ENCODE results near the gene EDNRB.
A peak's percentile ranks its signal among the peaks of the same experiment; 100 is the strongest.

The EDNRB gene

DNA sequence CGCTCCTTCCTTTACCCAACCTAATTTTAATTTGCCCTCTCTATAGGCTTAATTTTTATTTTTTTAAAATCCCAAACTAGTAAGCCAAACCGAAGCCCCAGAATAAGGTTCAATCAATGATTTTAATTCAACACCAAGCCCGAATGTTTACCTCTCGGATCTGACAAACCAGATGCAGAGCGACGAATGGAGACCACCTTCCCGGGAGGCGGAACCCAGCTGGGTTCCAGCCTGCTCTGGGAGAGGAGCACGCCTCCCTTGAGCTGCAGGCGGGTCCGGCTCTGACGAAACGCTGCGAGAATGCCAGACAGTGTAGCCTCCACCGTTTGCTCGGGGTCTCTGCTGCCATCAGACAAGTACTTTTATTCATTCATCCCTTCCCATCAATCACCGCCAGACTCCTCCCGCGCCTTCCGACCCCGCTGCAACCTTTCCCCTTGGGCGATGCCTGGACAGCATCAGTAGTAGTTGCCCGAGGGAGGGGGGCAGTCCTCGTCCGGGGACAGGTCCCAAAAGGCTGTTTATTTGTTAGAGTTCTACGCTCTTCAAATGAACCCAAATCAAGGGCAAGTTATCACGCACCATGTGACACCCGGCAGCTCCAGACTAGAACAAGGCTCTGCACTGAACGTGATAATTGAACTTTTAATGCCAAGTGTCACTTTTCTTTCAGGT is 752 bp upstream of the EDNRB start:
- Histone ChIP-seq H3K27ac (ENCODE audit: low read depth, low read length) (no peak overlapping the region), H3K4me1 (ENCODE audit: control insufficient read depth in 1 of 2, insufficient read depth in 2 of 2, low read length in 2 of 2) (no peaks in the 10 kb centered on the region), H3K9ac (ENCODE audit: low read depth in 1 of 2, low read length in 2 of 2) (peak overlapping the region; percentile 6 to 19), H3K9me3 (ENCODE audit: control insufficient read depth in 1 of 2, low read length in 2 of 2) (peaks cover 0 to 2% of the 10 kb centered on the region in 2 donors), H3K4me3 (ENCODE audit: low read depth in 1 of 2, low read length in 2 of 2) (peak overlapping the region; percentile 60 to 70), H3K27me3 (ENCODE audit: control insufficient read depth in 1 of 2, insufficient read depth in 2 of 2, low read length in 2 of 2) (no peaks in the 10 kb centered on the region), H3K36me3 (ENCODE audit: control insufficient read depth in 1 of 2, insufficient read depth in 2 of 2, low read length in 2 of 2) (no peaks in the 10 kb centered on the region)

- Histone ChIP-seq H3K27ac (ENCODE audit: low read depth, low read length) (no peak overlapping the region), H3K9ac (ENCODE audit: low read depth in 1 of 2, low read length in 2 of 2) (no peak overlapping the region), H3K9me3 (ENCODE audit: control insufficient read depth in 1 of 2, low read length in 2 of 2) (peaks cover 0 to 2% of the 10 kb centered on the region in 2 donors), H3K4me1 (ENCODE audit: control insufficient read depth in 1 of 2, insufficient read depth in 2 of 2, low read length in 2 of 2) (no peaks in the 10 kb centered on the region), H3K4me3 (ENCODE audit: low read depth in 1 of 2, low read length in 2 of 2) (peak overlapping the region; percentile 56 to 60), H3K36me3 (ENCODE audit: control insufficient read depth in 1 of 2, insufficient read depth in 2 of 2, low read length in 2 of 2) (no peaks in the 10 kb centered on the region), H3K27me3 (ENCODE audit: control insufficient read depth in 1 of 2, insufficient read depth in 2 of 2, low read length in 2 of 2) (no peaks in the 10 kb centered on the region)
Measured at GRCh38 chr13:77916488-77916887, 2.1 kb downstream of the EDNRB start.

DNA sequence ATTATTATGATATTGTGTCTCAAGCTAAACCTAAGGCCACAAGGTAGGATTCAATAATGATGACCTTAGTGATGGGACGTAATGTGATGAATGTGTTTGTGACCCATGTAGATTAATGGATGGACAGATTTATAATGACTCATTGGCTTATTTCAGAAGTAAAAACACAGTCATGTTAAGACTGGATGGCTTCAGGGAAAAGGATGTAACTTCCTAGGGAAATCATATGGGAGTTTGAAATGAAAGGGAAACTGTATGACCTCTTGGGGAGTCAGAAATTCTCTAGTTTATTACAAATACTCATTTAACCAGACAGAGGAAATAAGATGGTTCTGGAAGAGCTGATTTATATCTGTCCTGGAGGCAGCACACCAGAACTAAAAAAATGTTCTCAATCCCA is 2.9 kb downstream of the EDNRB start:
- Histone ChIP-seq H3K4me3 (ENCODE audit: low read depth in 1 of 2, low read length in 2 of 2) (peak overlapping the region; percentile 40 to 56), H3K9me3 (ENCODE audit: control insufficient read depth in 1 of 2, low read length in 2 of 2) (peaks cover 0 to 2% of the 10 kb centered on the region in 2 donors), H3K9ac (ENCODE audit: low read depth in 1 of 2, low read length in 2 of 2) (no peak overlapping the region), H3K27me3 (ENCODE audit: control insufficient read depth in 1 of 2, insufficient read depth in 2 of 2, low read length in 2 of 2) (no peaks in the 10 kb centered on the region), H3K4me1 (ENCODE audit: control insufficient read depth in 1 of 2, insufficient read depth in 2 of 2, low read length in 2 of 2) (no peaks in the 10 kb centered on the region), H3K27ac (ENCODE audit: low read depth, low read length) (no peak overlapping the region), H3K36me3 (ENCODE audit: control insufficient read depth in 1 of 2, insufficient read depth in 2 of 2, low read length in 2 of 2) (no peaks in the 10 kb centered on the region)

DNA sequence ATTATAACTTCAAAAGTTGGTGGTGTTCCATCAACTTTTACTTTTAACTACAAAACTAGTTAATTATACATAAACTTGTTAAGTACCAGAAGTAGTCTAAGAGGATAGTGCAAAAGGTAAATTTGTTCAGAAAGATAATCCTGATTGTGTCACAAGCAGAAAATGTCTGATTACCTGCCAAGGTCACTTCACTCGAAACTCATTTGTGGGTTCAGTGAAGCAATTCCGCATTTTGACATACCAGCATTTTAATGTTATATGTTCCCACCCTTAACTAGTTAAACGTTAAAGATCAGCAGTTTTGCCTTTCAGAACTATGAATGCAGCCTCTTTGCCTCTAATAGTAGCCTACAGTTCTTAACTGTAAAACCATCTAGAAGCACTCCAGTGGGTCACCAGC is 5.6 kb downstream of the EDNRB start:
- no peaks in the 10 kb centered on the region for H3K36me3 ChIP-seq (ENCODE audit: control insufficient read depth in 1 of 2, insufficient read depth in 2 of 2, low read length in 2 of 2)
- H3K4me3 ChIP-seq (ENCODE audit: low read depth in 1 of 2, low read length in 2 of 2), result no peak overlapping the region
- no peaks in the 10 kb centered on the region for H3K9me3 ChIP-seq (ENCODE audit: control insufficient read depth in 1 of 2, low read length in 2 of 2)
- no peak overlapping the region for H3K9ac ChIP-seq (ENCODE audit: low read depth in 1 of 2, low read length in 2 of 2)
- no peaks in the 10 kb centered on the region for H3K27me3 ChIP-seq (ENCODE audit: control insufficient read depth in 1 of 2, insufficient read depth in 2 of 2, low read length in 2 of 2)
- H3K4me1 ChIP-seq (ENCODE audit: control insufficient read depth in 1 of 2, insufficient read depth in 2 of 2, low read length in 2 of 2), result no peaks in the 10 kb centered on the region
- H3K27ac ChIP-seq (ENCODE audit: low read depth, low read length), result no peak overlapping the region

DNA sequence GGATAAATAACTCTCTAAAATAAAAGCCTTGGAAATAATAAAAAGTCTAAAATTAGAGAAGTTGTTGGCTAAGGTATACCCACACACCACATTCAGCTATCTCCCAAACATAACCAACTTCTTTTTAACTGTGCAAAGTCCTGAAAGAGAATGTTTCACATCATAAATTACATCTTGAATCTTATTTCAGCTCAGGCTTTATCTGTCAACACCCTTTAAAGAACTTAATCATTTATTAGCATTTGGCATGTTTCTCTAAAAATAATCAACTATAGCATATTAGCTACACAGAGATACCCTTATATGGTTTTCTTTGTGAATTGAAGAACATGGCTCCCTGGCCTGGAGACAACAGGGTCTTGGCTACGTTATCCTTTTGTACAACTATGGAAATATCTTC is 6.9 kb downstream of the EDNRB start:
- no peaks in the 10 kb centered on the region for H3K36me3 ChIP-seq (ENCODE audit: control insufficient read depth in 1 of 2, insufficient read depth in 2 of 2, low read length in 2 of 2)
- H3K4me1 ChIP-seq (ENCODE audit: control insufficient read depth in 1 of 2, insufficient read depth in 2 of 2, low read length in 2 of 2), result no peaks in the 10 kb centered on the region
- no peaks in the 10 kb centered on the region for H3K9me3 ChIP-seq (ENCODE audit: control insufficient read depth in 1 of 2, low read length in 2 of 2)
- no peaks in the 10 kb centered on the region for H3K27me3 ChIP-seq (ENCODE audit: control insufficient read depth in 1 of 2, insufficient read depth in 2 of 2, low read length in 2 of 2)
- no peak overlapping the region for H3K9ac ChIP-seq (ENCODE audit: low read depth in 1 of 2, low read length in 2 of 2)
- H3K4me3 ChIP-seq (ENCODE audit: low read depth in 1 of 2, low read length in 2 of 2), result no peak overlapping the region
- H3K27ac ChIP-seq (ENCODE audit: low read depth, low read length), result no peak overlapping the region

DNA sequence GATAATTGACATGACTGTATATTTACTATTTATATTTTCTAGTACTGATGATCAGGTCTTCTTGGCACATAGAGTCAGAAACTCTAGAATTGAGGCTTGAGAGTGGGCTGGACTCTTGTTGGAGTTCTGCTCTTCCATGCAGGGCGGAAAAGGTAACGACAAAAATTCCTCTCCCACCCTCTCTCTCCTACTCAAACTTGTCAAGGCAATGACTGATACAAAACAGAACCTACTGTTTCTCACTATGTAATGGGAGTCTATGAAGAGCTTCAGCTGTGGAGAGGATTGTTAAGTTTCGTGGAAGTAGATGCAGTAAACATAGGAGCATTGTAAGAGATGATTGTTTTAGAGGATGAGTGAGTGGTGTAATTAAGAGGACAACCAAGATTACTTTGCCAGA is 8.8 kb downstream of the EDNRB start:
- Histone ChIP-seq H3K4me1 (ENCODE audit: control insufficient read depth in 1 of 2, insufficient read depth in 2 of 2, low read length in 2 of 2) (no peaks in the 10 kb centered on the region), H3K9me3 (ENCODE audit: control insufficient read depth in 1 of 2, low read length in 2 of 2) (no peaks in the 10 kb centered on the region), H3K27me3 (ENCODE audit: control insufficient read depth in 1 of 2, insufficient read depth in 2 of 2, low read length in 2 of 2) (no peaks in the 10 kb centered on the region), H3K4me3 (ENCODE audit: low read depth in 1 of 2, low read length in 2 of 2) (no peak overlapping the region), H3K36me3 (ENCODE audit: control insufficient read depth in 1 of 2, insufficient read depth in 2 of 2, low read length in 2 of 2) (no peaks in the 10 kb centered on the region), H3K27ac (ENCODE audit: low read depth, low read length) (no peak overlapping the region), H3K9ac (ENCODE audit: low read depth in 1 of 2, low read length in 2 of 2) (no peak overlapping the region)

GRCh38 chr13:77908531-77908930 is 10.1 kb downstream of the EDNRB start:
- H3K27me3 ChIP-seq (ENCODE audit: control insufficient read depth in 1 of 2, insufficient read depth in 2 of 2, low read length in 2 of 2), result no peaks in the 10 kb centered on the region
- no peak overlapping the region for H3K9ac ChIP-seq (ENCODE audit: low read depth in 1 of 2, low read length in 2 of 2)
- no peaks in the 10 kb centered on the region for H3K9me3 ChIP-seq (ENCODE audit: control insufficient read depth in 1 of 2, low read length in 2 of 2)
- H3K36me3 ChIP-seq (ENCODE audit: control insufficient read depth in 1 of 2, insufficient read depth in 2 of 2, low read length in 2 of 2), result no peaks in the 10 kb centered on the region
- H3K4me1 ChIP-seq (ENCODE audit: control insufficient read depth in 1 of 2, insufficient read depth in 2 of 2, low read length in 2 of 2), result no peaks in the 10 kb centered on the region
- no peak overlapping the region for H3K4me3 ChIP-seq (ENCODE audit: low read depth in 1 of 2, low read length in 2 of 2)
- H3K27ac ChIP-seq (ENCODE audit: low read depth, low read length), result no peak overlapping the region

- no peaks in the 10 kb centered on the region for H3K4me1 ChIP-seq (ENCODE audit: control insufficient read depth in 1 of 2, insufficient read depth in 2 of 2, low read length in 2 of 2)
- no peaks in the 10 kb centered on the region for H3K27me3 ChIP-seq (ENCODE audit: control insufficient read depth in 1 of 2, insufficient read depth in 2 of 2, low read length in 2 of 2)
- H3K9me3 ChIP-seq (ENCODE audit: control insufficient read depth in 1 of 2, low read length in 2 of 2), result peaks cover 0 to 2% of the 10 kb centered on the region in 2 donors
- H3K4me3 ChIP-seq (ENCODE audit: low read depth in 1 of 2, low read length in 2 of 2), result no peak overlapping the region
- no peak overlapping the region for H3K9ac ChIP-seq (ENCODE audit: low read depth in 1 of 2, low read length in 2 of 2)
- no peak overlapping the region for H3K27ac ChIP-seq (ENCODE audit: low read depth, low read length)
- H3K36me3 ChIP-seq (ENCODE audit: control insufficient read depth in 1 of 2, insufficient read depth in 2 of 2, low read length in 2 of 2), result no peaks in the 10 kb centered on the region
Measured at GRCh38 chr13:77907666-77908341, 10.8 kb downstream of the EDNRB start.

DNA sequence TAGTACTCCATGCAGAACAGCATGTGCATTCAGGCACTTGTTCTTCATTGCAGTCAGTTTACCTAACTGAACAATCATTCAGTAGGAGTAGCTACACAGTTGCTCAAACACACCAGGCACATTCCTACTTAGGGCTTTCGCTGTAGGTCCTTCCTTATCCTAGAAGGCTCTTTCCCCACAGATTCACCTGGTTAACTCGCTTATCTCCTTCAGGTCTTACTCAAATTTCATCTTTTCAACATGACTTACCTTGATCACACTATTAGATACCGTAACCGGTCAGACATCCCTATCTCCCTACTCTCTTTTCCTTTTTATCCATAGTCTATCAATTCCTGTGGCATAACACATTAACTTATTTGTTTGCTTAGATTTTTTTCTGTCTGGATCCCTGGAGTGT is 14.6 kb downstream of the EDNRB start:
- Histone ChIP-seq H3K36me3 (ENCODE audit: control insufficient read depth in 1 of 2, insufficient read depth in 2 of 2, low read length in 2 of 2) (no peaks in the 10 kb centered on the region), H3K9ac (ENCODE audit: low read depth in 1 of 2, low read length in 2 of 2) (no peak overlapping the region), H3K4me1 (ENCODE audit: control insufficient read depth in 1 of 2, insufficient read depth in 2 of 2, low read length in 2 of 2) (no peaks in the 10 kb centered on the region), H3K27ac (ENCODE audit: low read depth, low read length) (no peak overlapping the region), H3K9me3 (ENCODE audit: control insufficient read depth in 1 of 2, low read length in 2 of 2) (peaks cover 0 to 2% of the 10 kb centered on the region in 2 donors), H3K27me3 (ENCODE audit: control insufficient read depth in 1 of 2, insufficient read depth in 2 of 2, low read length in 2 of 2) (no peaks in the 10 kb centered on the region), H3K4me3 (ENCODE audit: low read depth in 1 of 2, low read length in 2 of 2) (no peak overlapping the region)

- Histone ChIP-seq H3K9me3 (ENCODE audit: control insufficient read depth in 1 of 2, low read length in 2 of 2) (peaks cover 0 to 2% of the 10 kb centered on the region in 2 donors), H3K27ac (ENCODE audit: low read depth, low read length) (no peak overlapping the region), H3K27me3 (ENCODE audit: control insufficient read depth in 1 of 2, insufficient read depth in 2 of 2, low read length in 2 of 2) (no peaks in the 10 kb centered on the region), H3K9ac (ENCODE audit: low read depth in 1 of 2, low read length in 2 of 2) (no peak overlapping the region), H3K36me3 (ENCODE audit: control insufficient read depth in 1 of 2, insufficient read depth in 2 of 2, low read length in 2 of 2) (no peaks in the 10 kb centered on the region), H3K4me1 (ENCODE audit: control insufficient read depth in 1 of 2, insufficient read depth in 2 of 2, low read length in 2 of 2) (no peaks in the 10 kb centered on the region), H3K4me3 (ENCODE audit: low read depth in 1 of 2, low read length in 2 of 2) (no peak overlapping the region)
Measured at GRCh38 chr13:77903435-77903834, 15.2 kb downstream of the EDNRB start.
